GM19193 (cell line): Measurements from ENCODE around the gene MPZL1.

ENCODE experiments used
- POLR2A ChIP-seq: IDR thresholded peaks from 4 replicates; pipeline ENCODE4 v1.6.1; 2011; ENCODE audit not compliant: insufficient read depth, insufficient read length; ENCODE audit errors: extremely low read depth

The MPZL1 gene

GRCh38 chr1:167815650-167816049, 93.9 kb downstream of the MPZL1 start:
- no peak for TF ChIP-seq POLR2A

GRCh38 chr1:167819849-167820683, 98.3 kb downstream of the MPZL1 start:
- TF ChIP-seq POLR2A = no peak

- TF ChIP-seq POLR2A = no peak
Observed at GRCh38 chr1:167820684-167821355, 99.0 kb downstream of the MPZL1 start.

GRCh38 chr1:167821356-167821685, 99.5 kb downstream of the MPZL1 start:
- TF ChIP-seq POLR2A = no peak

- no peak for TF ChIP-seq POLR2A
Observed at GRCh38 chr1:167821969-167822685, 100.3 kb downstream of the MPZL1 start.

- no peak for TF ChIP-seq POLR2A
Observed at GRCh38 chr1:167824163-167824794, 102.5 kb downstream of the MPZL1 start.

GRCh38 chr1:167825419-167826079, 103.8 kb downstream of the MPZL1 start:
- TF ChIP-seq POLR2A = no peak

- no peak for TF ChIP-seq POLR2A
Observed at GRCh38 chr1:167826127-167826526, 104.3 kb downstream of the MPZL1 start.

- no peak for TF ChIP-seq POLR2A
Observed at GRCh38 chr1:167829868-167830267, 108.1 kb downstream of the MPZL1 start.

- no peak for TF ChIP-seq POLR2A
Observed at GRCh38 chr1:167832693-167833092, 110.9 kb downstream of the MPZL1 start.

- no peak for TF ChIP-seq POLR2A
Observed at GRCh38 chr1:167833904-167834303, 112.1 kb downstream of the MPZL1 start.

- no peak for TF ChIP-seq POLR2A
Observed at GRCh38 chr1:167836197-167836596, 114.4 kb downstream of the MPZL1 start.

- TF ChIP-seq POLR2A = no peak
Observed at GRCh38 chr1:167837326-167837725, 115.5 kb downstream of the MPZL1 start.

GRCh38 chr1:167839009-167839408, 117.2 kb downstream of the MPZL1 start:
- no peak for TF ChIP-seq POLR2A
